ENCODE results near the gene LRP3. TPM values are rescaled to one million over a fixed set of nuclear protein-coding genes. Genes with fewer than 3 reads are reported as not detected.

LRP3 gene
- total RNA-seq, 1 donor from 2014 or later, result 34.2 TPM

- DNase-seq (ENCODE audit: low read depth), result no peak
Observed at GRCh38 chr19:33251076-33251475, 56.9 kb downstream of the LRP3 start.

DNA sequence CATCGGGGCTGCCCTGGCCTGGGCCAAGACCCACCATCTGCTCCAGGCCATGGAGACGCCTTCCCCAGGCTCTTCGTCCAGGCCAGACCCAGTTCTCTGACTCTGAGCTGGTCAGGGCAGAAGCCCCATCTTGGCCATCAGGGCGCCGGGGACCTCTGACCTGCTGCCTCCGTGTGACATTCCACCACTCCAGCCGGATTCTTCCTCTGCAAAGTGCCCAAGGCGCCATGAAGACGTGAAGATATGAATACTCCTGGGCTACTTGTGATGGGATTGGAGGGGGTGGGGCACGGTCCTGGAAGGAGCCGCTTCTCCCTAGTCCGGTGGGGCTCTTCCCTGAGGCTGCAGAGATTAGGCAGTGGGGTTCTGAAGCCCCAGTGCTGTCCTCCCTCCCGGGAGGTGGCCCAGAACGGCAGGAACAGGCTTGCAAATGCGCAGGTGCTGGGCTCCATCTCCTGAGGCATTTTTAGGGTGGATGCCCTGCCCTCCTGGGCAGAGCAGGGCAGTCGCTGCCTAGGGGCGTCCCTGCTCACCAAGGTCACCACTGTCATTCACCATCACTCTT is 57.5 kb downstream of the LRP3 start:
- no peak for DNase-seq (ENCODE audit: low read depth)

DNA sequence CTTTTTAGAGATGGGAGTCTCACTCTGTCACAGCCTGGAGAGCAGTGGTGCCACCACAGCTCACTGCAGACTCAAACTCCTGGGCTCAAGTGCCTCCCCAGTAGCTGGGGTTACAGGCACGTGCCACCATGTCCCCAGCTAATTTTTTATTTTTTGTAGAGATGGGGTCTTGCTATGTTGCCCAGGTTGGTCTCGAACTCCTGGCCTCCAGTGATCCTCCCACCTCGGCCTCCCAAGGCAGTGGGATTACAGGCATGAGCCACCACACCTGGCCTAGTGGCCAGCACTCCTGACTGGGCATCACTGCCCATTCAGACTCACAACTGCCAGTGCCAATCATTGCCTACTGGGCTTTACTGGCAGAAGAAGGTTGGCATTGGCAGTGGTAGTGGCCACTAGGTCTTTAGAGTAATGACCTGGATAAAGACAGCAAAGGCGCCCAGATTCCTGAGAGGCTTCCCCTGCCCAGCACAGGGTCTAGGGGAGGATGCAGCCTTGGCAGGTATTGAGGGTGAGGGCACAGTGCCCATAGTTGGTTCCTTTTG is 58.4 kb downstream of the LRP3 start:
- no peak for DNase-seq (ENCODE audit: low read depth)

- DNase-seq (ENCODE audit: low read depth), result no peak
Observed at GRCh38 chr19:33252971-33253370, 58.8 kb downstream of the LRP3 start.

DNA sequence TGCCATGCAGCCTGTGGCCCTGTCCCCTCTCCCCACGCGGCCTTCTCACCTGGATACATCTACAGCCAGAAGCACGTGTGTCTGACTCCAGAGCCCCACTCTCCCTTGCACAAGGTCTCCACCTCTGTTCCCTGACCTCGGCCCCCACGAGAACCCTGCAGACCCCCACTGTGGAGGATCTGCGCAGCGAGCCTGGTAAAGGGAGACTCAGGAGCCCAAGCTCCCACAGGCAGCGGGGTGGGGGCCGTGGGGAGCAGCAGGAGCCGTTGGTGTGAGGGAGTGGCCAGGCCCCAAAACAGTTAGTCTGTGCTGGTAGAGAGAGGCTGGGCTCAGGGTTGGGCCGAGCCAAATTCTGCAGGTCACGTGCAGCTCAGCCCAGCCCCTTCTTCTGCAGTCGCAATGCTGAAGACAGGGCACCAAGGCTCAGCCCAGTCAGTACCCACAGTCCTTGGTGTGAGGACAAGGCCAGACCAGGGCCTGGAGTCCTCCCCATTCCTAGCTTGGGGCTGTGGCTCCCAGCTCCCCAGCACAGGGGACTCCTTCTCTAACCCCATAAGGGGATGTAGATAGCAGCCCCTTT is 60.2 kb downstream of the LRP3 start:
- DNase-seq (ENCODE audit: low read depth), result no peak

DNA sequence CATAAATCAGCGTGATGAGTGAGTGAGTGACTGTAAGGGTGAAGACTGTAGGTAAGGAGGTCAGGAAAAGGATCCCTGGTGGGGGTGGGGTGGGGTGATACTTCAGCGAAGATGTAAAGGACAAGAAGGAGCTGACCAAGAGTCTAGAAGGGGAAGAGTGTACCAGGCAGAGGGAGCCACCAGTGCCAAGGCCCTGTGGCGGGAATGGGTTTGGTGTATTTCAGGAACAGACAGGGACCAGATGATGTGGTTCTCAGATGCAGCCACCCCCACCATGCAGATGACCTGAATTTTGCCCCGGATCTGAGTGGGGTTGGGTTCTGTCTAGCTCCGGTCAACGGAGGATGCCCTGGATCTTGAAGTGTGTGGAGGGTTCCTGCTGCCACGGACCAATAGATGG is 61.7 kb downstream of the LRP3 start:
- DNase-seq (ENCODE audit: low read depth), result no peak

DNA sequence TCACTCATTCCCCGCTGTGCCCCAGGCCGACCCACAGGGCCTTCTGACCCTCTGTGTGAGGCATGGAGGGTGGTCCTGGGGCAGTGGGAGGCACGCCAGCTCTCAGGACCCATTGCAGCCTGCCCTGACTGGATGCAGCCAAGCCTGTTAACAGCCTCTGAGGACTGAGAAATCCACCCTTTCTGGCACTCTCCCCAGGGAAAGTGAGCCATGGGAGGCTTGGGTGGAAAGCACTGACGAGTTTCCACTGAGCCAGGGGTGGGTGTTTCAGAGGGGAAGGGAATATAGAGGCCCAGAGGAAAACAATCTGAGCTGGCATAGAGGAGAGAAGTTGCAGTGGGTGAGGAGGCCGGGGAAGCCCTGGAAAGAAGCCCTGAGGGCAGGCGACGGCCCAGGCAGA is 62.1 kb downstream of the LRP3 start:
- no peak for DNase-seq (ENCODE audit: low read depth)

- no peak for DNase-seq (ENCODE audit: low read depth)
Observed at GRCh38 chr19:33257828-33258227, 63.7 kb downstream of the LRP3 start.

Other genes starting within 250 kb of the LRP3 start
- gene CEP89, start 222.4 kb upstream of the LRP3 start, total RNA-seq, result 9.6 and 11.0 TPM in 2 replicates
- 2.0 and 4.1 TPM in 2 replicates for gene FAAP24, start 222.1 kb upstream of the LRP3 start, total RNA-seq
- 9.0 and 13.9 TPM in 2 replicates for gene RHPN2, start 129.4 kb upstream of the LRP3 start, total RNA-seq
- 5.4 and 6.2 TPM in 2 replicates for gene GPATCH1, start 113.1 kb upstream of the LRP3 start, total RNA-seq
- not detected in 2 replicates for gene WDR88, start 62.2 kb upstream of the LRP3 start, total RNA-seq
- gene SLC7A10, start 31.5 kb downstream of the LRP3 start, total RNA-seq, result not detected in 2 replicates
- 0.86 and 1.6 TPM in 2 replicates for gene CEBPA, start 108.2 kb downstream of the LRP3 start, total RNA-seq
- gene CEBPG, start 179.4 kb downstream of the LRP3 start, total RNA-seq, result 21.7 and 23.6 TPM in 2 replicates

Measured in myocyte (in vitro differentiated cells).